Neuronal stem cell (in vitro differentiated cells): ENCODE measurements around the gene BAIAP2.
A peak's percentile ranks its signal among the peaks of the same experiment; 100 is the strongest.
"Not testable (repeated sequence)": the region's sequence is repeated elsewhere in the genome, so short reads cannot be mapped to it uniquely, and the experiment has no call there.

ENCODE experiments used
- DNase-seq: peaks from one replicate; pipeline ENCODE4 v3.0.0-alpha.2; 2013; ENCODE audit warnings: low spot score
- H2AFZ ChIP-seq: one replicate; pipeline ENCODE4 v1.6.1; 2013; ENCODE audit warnings: mild to moderate bottlenecking, low read length, inconsistent platforms
- H2AK5ac ChIP-seq: 2 replicates; pipeline ENCODE4 v1.6.1; 2013; ENCODE audit warnings: low read depth, mild to moderate bottlenecking, inconsistent platforms, low read length, moderate library complexity, mixed read lengths
- H2BK120ac ChIP-seq: 2 replicates; pipeline ENCODE4 v1.6.1; 2013; ENCODE audit warnings: low read depth, mild to moderate bottlenecking, inconsistent platforms, low read length, moderate library complexity, mixed read lengths
- H2BK12ac ChIP-seq: one replicate; pipeline ENCODE4 v1.6.1; 2013; ENCODE audit warnings: low read length, inconsistent platforms
- H2BK15ac ChIP-seq: 2 replicates; pipeline ENCODE4 v1.6.1; 2013; ENCODE audit warnings: mild to moderate bottlenecking, low read length, inconsistent platforms, mixed read lengths
- H2BK5ac ChIP-seq: one replicate; pipeline ENCODE4 v1.6.1; 2013; ENCODE audit warnings: inconsistent platforms, mild to moderate bottlenecking, low read length, moderate library complexity
- H3K14ac ChIP-seq: one replicate; pipeline ENCODE4 v1.6.1; 2013; ENCODE audit warnings: low read length, inconsistent platforms
- H3K18ac ChIP-seq: 2 replicates; pipeline ENCODE4 v1.6.1; 2013; ENCODE audit warnings: low read length, inconsistent platforms
- H3K23ac ChIP-seq: 2 replicates; pipeline ENCODE4 v1.6.1; 2013; ENCODE audit warnings: low read depth, mild to moderate bottlenecking, mixed read lengths, low read length, inconsistent platforms; ENCODE audit not compliant: poor library complexity
- H3K27ac ChIP-seq: replicated peaks from 3 replicates; pipeline ENCODE4 v1.5.1; 2013; ENCODE audit warnings: low read length, inconsistent platforms
- H3K27me3 ChIP-seq, 3 experiments: 2 replicates each; pipeline ENCODE4 v1.6.1; 2013; ENCODE audit warnings: low read length in 3 of 3, mild to moderate bottlenecking in 2 of 3, inconsistent platforms in 1 of 3, low read depth in 1 of 3, mixed read lengths in 1 of 3, moderate library complexity in 1 of 3; ENCODE audit not compliant: control insufficient read depth in 3 of 3, insufficient read depth in 3 of 3
- H3K36me3 ChIP-seq, 2 donors: replicated peaks in 1 of 2; 2 replicates each; pipeline ENCODE4 v1.6.1; 2013; ENCODE audit warnings: low read length in 2 of 2; ENCODE audit not compliant: control insufficient read depth in 2 of 2, insufficient read depth in 2 of 2
- H3K4ac ChIP-seq: 2 replicates; pipeline ENCODE4 v1.6.1; 2013; ENCODE audit warnings: inconsistent platforms, mild to moderate bottlenecking, low read length, moderate library complexity
- H3K4me1 ChIP-seq, 2 donors: 1 replicate in 1 of 2; 2 replicates in 1 of 2; pipeline ENCODE4 v1.6.1; 2013; ENCODE audit warnings: low read length in 2 of 2, low read depth in 1 of 2; ENCODE audit not compliant: control insufficient read depth in 2 of 2, insufficient read depth in 1 of 2
- H3K4me2 ChIP-seq: one replicate; pipeline ENCODE4 v1.6.1; 2013; ENCODE audit warnings: mild to moderate bottlenecking, low read length, inconsistent platforms; ENCODE audit not compliant: insufficient read depth, poor library complexity, severe bottlenecking
- H3K4me3 ChIP-seq, 2 donors: 2 replicates each; pipeline ENCODE4 v1.5.1; 2013; ENCODE audit warnings: low read length in 2 of 2, mild to moderate bottlenecking in 2 of 2, inconsistent platforms in 1 of 2, moderate library complexity in 1 of 2
- H3K79me1 ChIP-seq: one replicate; pipeline ENCODE4 v1.6.1; 2013; ENCODE audit warnings: low read depth, mild to moderate bottlenecking, inconsistent platforms, low read length, moderate library complexity
- H3K9ac ChIP-seq: one replicate; pipeline ENCODE4 v1.6.1; 2013; ENCODE audit warnings: mild to moderate bottlenecking, low read depth, low read length, inconsistent platforms; ENCODE audit not compliant: poor library complexity
- H3K9me3 ChIP-seq, 2 donors: replicated peaks in 1 of 2; 2 replicates each; pipeline versions ENCODE3 to v1.6.1; 2013; ENCODE audit warnings: low read length in 2 of 2, mild to moderate bottlenecking in 2 of 2, inconsistent platforms in 1 of 2, low read depth in 1 of 2, mixed read lengths in 1 of 2, moderate library complexity in 1 of 2; ENCODE audit not compliant: control insufficient read depth in 2 of 2, insufficient read depth in 1 of 2
- H4K8ac ChIP-seq: one replicate; pipeline ENCODE4 v1.6.1; 2013; ENCODE audit warnings: low read depth, mild to moderate bottlenecking, inconsistent platforms, low read length, moderate library complexity
- H4K91ac ChIP-seq: one replicate; pipeline ENCODE4 v1.6.1; 2013; ENCODE audit warnings: low read length, low read depth, mild to moderate bottlenecking, inconsistent platforms; ENCODE audit not compliant: poor library complexity
- WGBS, 2 donors: extraction: QIAGEN DNeasy Blood & Tissue Kit; methylation state at CpG; one replicate each; pipeline ENCODE4 v1.1.7; 2013; ENCODE audit warnings: missing lambda C conversion rate in 2 of 2, mixed read lengths in 1 of 2; ENCODE audit not compliant: insufficient read length in 2 of 2, insufficient replicate concordance in 1 of 2; ENCODE audit errors: extremely low coverage in 2 of 2; 5-methylcytosine and 5-hydroxymethylcytosine counted together

Gene BAIAP2

GRCh38 chr17:81029859-81030258 is 5.1 kb upstream of the BAIAP2 start:
- no peak overlapping the region for H2AFZ ChIP-seq
- no CpG with 5 or more reads among the region's 11 CpGs for WGBS, 2 donors
- no peak overlapping the region for H3K23ac ChIP-seq
- no peak overlapping the region for H3K18ac ChIP-seq
- H3K36me3 ChIP-seq: peaks cover 15 to 16% of the 10 kb centered on the region in 2 donors
- H3K4me2 ChIP-seq: no peak overlapping the region
- H2BK5ac ChIP-seq: no peak overlapping the region
- H3K9me3 ChIP-seq: no peaks in the 10 kb centered on the region
- no peak overlapping the region for H2BK12ac ChIP-seq
- H3K27ac ChIP-seq: no peak overlapping the region
- H3K4ac ChIP-seq: no peak overlapping the region
- H3K4me1 ChIP-seq: peaks cover 12 to 22% of the 10 kb centered on the region in 2 donors
- H3K14ac ChIP-seq: no peak overlapping the region
- no peak overlapping the region for H2AK5ac ChIP-seq
- H3K27me3 ChIP-seq: no peaks in the 10 kb centered on the region
- no peak overlapping the region for H4K8ac ChIP-seq
- no peak overlapping the region for H2BK120ac ChIP-seq
- H3K4me3 ChIP-seq: no peak overlapping the region
- peaks cover 3% of the 10 kb centered on the region for H3K79me1 ChIP-seq
- H3K9ac ChIP-seq: no peak overlapping the region
- no peak for DNase-seq
- H4K91ac ChIP-seq: no peak overlapping the region
- no peak overlapping the region for H2BK15ac ChIP-seq

GRCh38 chr17:81030312-81030711 is 4.6 kb upstream of the BAIAP2 start:
- WGBS, 2 donors: no CpG with 5 or more reads among the region's 9 CpGs
- not testable (repeated sequence) for H3K27me3 ChIP-seq, H3K4me2 ChIP-seq, H2AK5ac ChIP-seq, H2BK12ac ChIP-seq, H3K18ac ChIP-seq, H2BK5ac ChIP-seq, H2BK15ac ChIP-seq, H3K9ac ChIP-seq, H4K91ac ChIP-seq, H2BK120ac ChIP-seq, DNase-seq, H3K27ac ChIP-seq, H3K4me3 ChIP-seq, H3K23ac ChIP-seq, H3K9me3 ChIP-seq, H4K8ac ChIP-seq, H3K79me1 ChIP-seq, H3K14ac ChIP-seq, H3K4ac ChIP-seq, H2AFZ ChIP-seq
- Histone ChIP-seq H3K36me3 (peaks cover 15 to 16% of the 10 kb centered on the region in 2 donors), H3K4me1 (peaks cover 9 to 22% of the 10 kb centered on the region in 2 donors)

- H3K14ac ChIP-seq: no peak overlapping the region
These were observed 4.0 kb upstream of the BAIAP2 start for GRCh38 chr17:81030741-81031565.

More at GRCh38 chr17:81030741-81031565, 4.0 kb upstream of the BAIAP2 start:
- no CpG with 5 or more reads among the region's 32 CpGs for WGBS, 2 donors
- Histone ChIP-seq H4K8ac (peak overlapping the region; percentile 17), H3K4ac (no peak overlapping the region), H3K27ac (no peak overlapping the region), H3K36me3 (peaks cover 15 to 16% of the 10 kb centered on the region in 2 donors), H3K23ac (no peak overlapping the region), H3K9ac (no peak overlapping the region), H2BK15ac (no peak overlapping the region), H3K4me2 (no peak overlapping the region), H3K9me3 (no peaks in the 10 kb centered on the region), H3K79me1 (peaks cover 6% of the 10 kb centered on the region), H2BK12ac (no peak overlapping the region), H2BK5ac (peak overlapping the region; percentile 75), H2AFZ (no peak overlapping the region), H3K4me3 (no peak overlapping the region), H2BK120ac (no peak overlapping the region), H4K91ac (no peak overlapping the region), H3K18ac (no peak overlapping the region), H2AK5ac (no peak overlapping the region), H3K27me3 (peaks cover 0 to under 1% (median 0%) of the 10 kb centered on the region in 3 experiments), H3K4me1 (peaks cover 10 to 21% of the 10 kb centered on the region in 2 donors)
- DNase-seq: no peak
